Parathyroid adenoma (tissue), 2 donors: Measurements from ENCODE around the gene RUFY3.

Experiments
- H2AFZ ChIP-seq: fragments of 300-600 bp; sonication (generic); one replicate; pipeline ENCODE4 v1.7.0; 2017; ENCODE audit warnings: antibody characterized with exemption, mild to moderate bottlenecking
- H3K27ac ChIP-seq: fragments of 300-600 bp; sonication (generic); one replicate; pipeline ENCODE4 v1.7.0; 2017
- H3K27me3 ChIP-seq: fragments of 300-600 bp; sonication (generic); one replicate; pipeline ENCODE4 v1.7.0; 2017; ENCODE audit warnings: low read length; ENCODE audit not compliant: control insufficient read depth, insufficient read depth
- H3K36me3 ChIP-seq: fragments of 300-600 bp; sonication (generic); one replicate; pipeline ENCODE4 v1.7.0; 2017; ENCODE audit warnings: low read length; ENCODE audit not compliant: control insufficient read depth, insufficient read depth
- H3K4me1 ChIP-seq: fragments of 300-600 bp; sonication (generic); one replicate; pipeline ENCODE4 v1.7.0; 2017; ENCODE audit warnings: control low read depth
- H3K4me2 ChIP-seq: fragments of 300-600 bp; sonication (generic); one replicate; pipeline ENCODE4 v1.7.0; 2017; ENCODE audit warnings: low read length
- H3K4me3 ChIP-seq: fragments of 300-600 bp; sonication (generic); one replicate; pipeline ENCODE4 v1.7.0; 2017; ENCODE audit warnings: low read depth, low read length
- H3K79me2 ChIP-seq: fragments of 300-600 bp; sonication (generic); one replicate; pipeline ENCODE4 v1.7.0; 2017; ENCODE audit warnings: control low read depth
- H3K9ac ChIP-seq: fragments of 300-600 bp; sonication (generic); one replicate; pipeline ENCODE4 v1.7.0; 2017; ENCODE audit warnings: mild to moderate bottlenecking
- H3K9me3 ChIP-seq: fragments of 300-600 bp; sonication (generic); one replicate; pipeline ENCODE4 v1.7.0; 2017; ENCODE audit warnings: low read length; ENCODE audit not compliant: control insufficient read depth
- CTCF ChIP-seq: fragments of 300-600 bp; sonication (generic); IDR thresholded peaks from one replicate; pipeline ENCODE4 v1.7.0; 2017; ENCODE audit warnings: antibody characterized with exemption, mild to moderate bottlenecking
- donor health status: primary hyperparathyroidism.

RUFY3 gene

GRCh38 chr4:70749313-70749712 is 27.5 kb downstream of the RUFY3 start:
- no peak overlapping the region for H3K27ac ChIP-seq
- TF ChIP-seq CTCF, result no peak
- H3K4me2 ChIP-seq, result no peak overlapping the region
- no peak overlapping the region for H3K4me3 ChIP-seq
- peaks cover 7% of the 10 kb centered on the region for H3K79me2 ChIP-seq
- no peaks in the 10 kb centered on the region for H3K4me1 ChIP-seq
- H3K9me3 ChIP-seq, result no peaks in the 10 kb centered on the region
- H3K27me3 ChIP-seq, result no peaks in the 10 kb centered on the region
- no peak overlapping the region for H2AFZ ChIP-seq
- H3K9ac ChIP-seq, result no peak overlapping the region
- no peaks in the 10 kb centered on the region for H3K36me3 ChIP-seq

- H3K27ac ChIP-seq, result no peak overlapping the region
- no peak overlapping the region for H3K4me3 ChIP-seq
- H3K4me2 ChIP-seq, result no peak overlapping the region
- no peaks in the 10 kb centered on the region for H3K36me3 ChIP-seq
- no peaks in the 10 kb centered on the region for H3K9me3 ChIP-seq
- no peak for TF ChIP-seq CTCF
- H2AFZ ChIP-seq, result no peak overlapping the region
- no peaks in the 10 kb centered on the region for H3K27me3 ChIP-seq
- H3K79me2 ChIP-seq, result peaks cover 4% of the 10 kb centered on the region
- H3K4me1 ChIP-seq, result no peaks in the 10 kb centered on the region
- no peak overlapping the region for H3K9ac ChIP-seq
These were observed 30.5 kb downstream of the RUFY3 start for GRCh38 chr4:70752236-70752635.

- Histone ChIP-seq H3K79me2 (peaks cover 4% of the 10 kb centered on the region), H2AFZ (no peak overlapping the region), H3K4me3 (no peak overlapping the region), H3K9ac (no peak overlapping the region), H3K9me3 (no peaks in the 10 kb centered on the region), H3K27me3 (no peaks in the 10 kb centered on the region), H3K4me2 (no peak overlapping the region), H3K36me3 (no peaks in the 10 kb centered on the region), H3K27ac (no peak overlapping the region), H3K4me1 (no peaks in the 10 kb centered on the region)
- no peak for TF ChIP-seq CTCF
These were observed 31.9 kb downstream of the RUFY3 start for GRCh38 chr4:70753630-70754029.

GRCh38 chr4:70754470-70754869 is 32.7 kb downstream of the RUFY3 start:
- no peaks in the 10 kb centered on the region for H3K4me1 ChIP-seq
- no peak overlapping the region for H2AFZ ChIP-seq
- no peak overlapping the region for H3K4me3 ChIP-seq
- H3K36me3 ChIP-seq, result no peaks in the 10 kb centered on the region
- no peak overlapping the region for H3K9ac ChIP-seq
- no peaks in the 10 kb centered on the region for H3K27me3 ChIP-seq
- H3K79me2 ChIP-seq, result peaks cover 4% of the 10 kb centered on the region
- H3K9me3 ChIP-seq, result no peaks in the 10 kb centered on the region
- TF ChIP-seq CTCF, result no peak
- H3K4me2 ChIP-seq, result no peak overlapping the region
- H3K27ac ChIP-seq, result no peak overlapping the region

GRCh38 chr4:70754990-70755688 is 33.4 kb downstream of the RUFY3 start:
- Histone ChIP-seq H3K79me2 (peaks cover 4% of the 10 kb centered on the region), H3K9ac (no peak overlapping the region), H3K27ac (no peak overlapping the region), H3K4me2 (no peak overlapping the region), H3K9me3 (no peaks in the 10 kb centered on the region), H3K27me3 (no peaks in the 10 kb centered on the region), H3K4me3 (no peak overlapping the region), H3K36me3 (no peaks in the 10 kb centered on the region), H2AFZ (no peak overlapping the region), H3K4me1 (no peaks in the 10 kb centered on the region)
- TF ChIP-seq CTCF, result no peak
